ENCODE data around the gene HSD11B1. TPM values are rescaled to one million over a fixed set of nuclear protein-coding genes. Genes with fewer than 3 reads are reported as not detected.

Gene HSD11B1
- total RNA-seq, 1 donor, result 21.6 TPM

GRCh38 chr1:209755926-209756614, 51.4 kb downstream of the HSD11B1 start, which contains the start of gene TRAF3IP3:
Gene TRAF3IP3, plus strand, starts transcription at chr1:209756053. Its CDS starts 3,987 bp downstream, at chr1:209760040.
- no peak for TF ChIP-seq CTCF (IDR thresholded peaks at IDR 0.05; ENCODE audit: insufficient read depth, low read depth, low read length)
- H3K4me3 ChIP-seq (ENCODE audit: low read depth, low read length), result no peak within 1 kb of the TSS
- no peak for DNase-seq (ENCODE audit: low read depth)

GRCh38 chr1:209756615-209757445, 52.2 kb downstream of the HSD11B1 start:
- no peak for TF ChIP-seq CTCF (IDR thresholded peaks at IDR 0.05; ENCODE audit: insufficient read depth, low read depth, low read length)

DNA sequence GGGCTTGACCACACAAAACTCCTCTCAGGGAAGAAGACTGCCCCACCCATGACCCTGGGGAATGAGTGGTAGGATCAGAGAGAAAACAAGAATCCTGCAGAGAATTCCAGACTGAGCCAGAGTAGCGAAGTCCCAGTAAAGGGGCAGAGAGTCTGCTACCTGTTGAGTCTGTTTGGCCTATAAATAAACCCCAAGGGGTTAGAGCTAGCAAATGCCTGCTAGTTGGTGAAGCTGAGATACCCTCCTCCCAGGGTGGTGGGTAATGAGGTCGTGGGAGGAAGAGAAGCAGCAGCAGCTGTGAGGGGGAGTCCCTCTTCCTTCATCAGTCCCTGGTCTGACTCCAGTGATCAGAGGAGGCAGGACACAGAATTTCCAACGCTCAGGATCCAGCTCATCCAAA, 53.8 kb downstream of the HSD11B1 start:
- no peak overlapping the region for H3K4me3 ChIP-seq (ENCODE audit: low read depth, low read length)
- no peak for TF ChIP-seq CTCF (IDR thresholded peaks at IDR 0.05; ENCODE audit: insufficient read depth, low read depth, low read length)
- no peak for DNase-seq (ENCODE audit: low read depth)

More at GRCh38 chr1:209756615-209757445, 52.2 kb downstream of the HSD11B1 start:
- H3K4me3 ChIP-seq (ENCODE audit: low read depth, low read length), result no peak overlapping the region
- no peak for DNase-seq (ENCODE audit: low read depth)

DNA sequence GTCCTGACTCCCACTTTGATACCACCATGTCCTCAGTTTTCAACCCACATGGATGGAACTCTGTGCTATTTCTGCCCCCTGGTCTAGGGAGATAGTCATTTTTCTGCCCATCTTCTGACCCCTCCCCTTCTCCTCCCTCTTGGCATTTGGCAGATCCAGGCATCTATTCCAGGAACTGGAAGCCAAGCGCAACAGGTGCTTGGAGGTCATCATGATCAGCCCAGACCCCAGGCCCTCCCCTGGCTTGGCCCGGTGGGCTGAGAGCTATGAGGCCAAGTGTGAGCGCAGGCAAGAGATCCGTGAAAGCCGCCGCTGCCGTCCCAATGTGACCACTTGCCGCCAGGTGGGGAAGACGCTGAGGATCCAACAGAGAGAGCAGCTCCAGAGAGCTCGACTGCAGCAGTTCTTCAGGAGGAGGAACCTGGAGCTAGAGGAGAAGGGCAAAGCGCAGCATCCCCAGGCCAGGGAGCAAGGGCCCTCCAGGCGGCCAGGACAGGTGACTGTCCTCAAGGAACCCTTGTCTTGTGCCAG, 55.2 kb downstream of the HSD11B1 start:
- DNase-seq (ENCODE audit: low read depth), result no peak
- no peak for TF ChIP-seq CTCF (IDR thresholded peaks at IDR 0.05; ENCODE audit: insufficient read depth, low read depth, low read length)
- no peak overlapping the region for H3K4me3 ChIP-seq (ENCODE audit: low read depth, low read length)

- H3K4me3 ChIP-seq (ENCODE audit: low read depth, low read length), result no peak overlapping the region
- DNase-seq (ENCODE audit: low read depth), result no peak
- no peak for TF ChIP-seq CTCF (IDR thresholded peaks at IDR 0.05; ENCODE audit: insufficient read depth, low read depth, low read length)
These were observed 56.5 kb downstream of the HSD11B1 start for GRCh38 chr1:209761011-209761635.

DNA sequence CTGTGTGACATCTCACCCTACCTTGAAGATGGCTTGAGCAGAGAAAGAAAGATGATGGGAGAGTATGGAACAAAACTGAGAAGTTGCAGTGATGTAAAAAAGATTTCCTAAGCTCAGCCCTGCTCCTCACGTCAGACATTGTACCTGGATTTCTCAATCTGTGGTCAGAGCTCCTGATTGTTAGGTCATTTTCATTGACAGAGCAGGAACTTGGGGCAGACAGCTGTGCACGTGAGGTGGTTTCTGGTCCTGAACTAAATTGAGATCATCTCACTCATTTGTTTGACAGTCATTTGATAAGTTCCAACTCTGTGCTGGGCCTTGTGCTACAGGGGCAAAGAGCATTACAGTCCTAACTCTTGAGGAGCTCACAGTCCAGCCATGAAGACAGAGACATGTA, 61.4 kb downstream of the HSD11B1 start:
- no peak overlapping the region for H3K4me3 ChIP-seq (ENCODE audit: low read depth, low read length)
- no peak for DNase-seq (ENCODE audit: low read depth)
- TF ChIP-seq CTCF (IDR thresholded peaks at IDR 0.05; ENCODE audit: insufficient read depth, low read depth, low read length), result no peak

All from fibroblast of villous mesenchyme (primary cell).